ENCODE measurements around the gene BRSK1. TPM values are rescaled to one million over a fixed set of nuclear protein-coding genes. Genes with fewer than 3 reads are reported as not detected.
A peak's percentile ranks its signal among the peaks of the same experiment; 100 is the strongest.

The BRSK1 gene
- total RNA-seq, 1 donor from 2014 or later: 1.3 TPM

DNA sequence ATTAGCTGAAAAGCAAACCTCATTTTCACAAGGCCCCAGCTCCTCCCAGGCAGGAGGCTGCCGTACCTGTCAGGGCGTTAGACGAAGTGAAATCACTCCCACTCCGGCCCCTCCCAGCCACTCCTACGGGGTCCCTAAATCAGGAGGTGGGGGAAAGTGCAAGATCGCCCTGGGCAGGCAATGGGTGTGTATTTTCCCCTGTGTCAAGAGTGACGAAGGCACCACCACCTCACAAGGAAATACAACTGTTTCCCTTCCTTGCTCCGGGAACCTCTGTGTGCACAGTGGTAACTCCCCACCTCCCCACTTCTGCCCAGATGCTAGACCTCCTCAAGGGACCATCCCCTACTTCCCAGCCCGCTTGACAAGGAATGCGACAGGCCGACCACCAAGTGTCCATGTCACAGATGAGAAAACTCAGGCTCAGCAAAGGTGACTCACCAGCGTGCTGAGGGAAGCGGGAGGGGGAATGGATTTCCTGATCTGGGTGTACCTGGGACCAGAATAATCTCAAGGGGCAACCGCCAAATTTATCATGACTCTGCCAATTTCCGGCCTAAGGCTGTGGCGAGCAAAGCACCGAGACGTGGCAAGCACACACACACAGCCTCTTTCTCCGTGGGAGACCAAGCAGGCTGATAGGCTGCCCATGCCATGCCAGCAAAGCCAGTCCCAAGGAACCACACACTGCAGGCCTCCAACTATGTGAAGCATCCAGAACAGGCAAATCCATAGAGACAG is 32.3 kb upstream of the BRSK1 start:
- peaks cover 44% of the 10 kb centered on the region for H3K4me1 ChIP-seq

DNA sequence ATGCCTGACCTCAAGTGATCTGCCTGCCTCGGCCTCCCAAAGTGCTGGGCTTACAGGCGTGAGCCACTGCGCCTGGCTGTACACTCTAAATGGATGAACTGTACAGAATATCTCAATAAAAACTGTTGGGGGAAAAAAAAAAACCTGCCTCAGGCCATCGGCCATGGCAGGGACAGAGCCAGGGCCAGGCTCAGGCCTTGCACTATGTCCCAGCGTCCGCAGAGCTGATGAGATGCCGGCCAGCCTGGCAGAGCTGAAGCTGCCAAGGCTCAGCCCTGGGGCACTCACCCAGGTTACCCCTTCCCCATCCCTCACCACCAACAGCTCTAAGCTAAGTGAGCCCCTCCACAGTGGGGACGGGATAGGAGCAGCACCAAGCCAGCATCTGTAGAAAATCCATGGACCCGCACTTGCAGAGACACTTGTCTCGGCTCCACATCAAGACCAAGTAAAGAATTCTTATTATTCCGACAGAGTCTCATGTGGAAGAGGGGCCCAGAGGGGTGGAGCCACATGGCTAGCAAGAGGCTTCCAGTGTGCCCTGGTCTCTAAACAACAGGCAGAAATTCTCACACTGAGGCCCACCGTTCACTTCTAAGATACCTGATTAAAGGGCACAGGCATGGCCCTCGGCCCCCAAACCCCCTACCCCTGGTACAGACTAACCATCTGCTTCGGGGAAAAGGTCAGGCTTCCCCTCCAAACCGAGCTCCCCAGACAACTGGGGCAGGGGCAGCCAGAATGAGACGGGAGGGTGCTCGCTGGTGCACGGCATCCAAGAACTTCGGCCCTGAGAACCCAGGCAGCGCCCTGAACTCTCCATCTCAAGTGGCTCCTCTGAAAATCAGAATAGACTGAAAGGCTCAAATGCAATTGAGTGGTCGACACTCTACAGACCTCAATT is 30.8 kb upstream of the BRSK1 start:
- peak overlapping the region; percentile 69 for H3K27ac ChIP-seq
- no peak for DNase-seq
- no peak for ATAC-seq
- intact Hi-C loops (cut with DNase I): no loop called here
- H3K4me1 ChIP-seq: peaks cover 46% of the 10 kb centered on the region
- H3K4me3 ChIP-seq: no peak overlapping the region
- no peaks in the 10 kb centered on the region for H3K9me3 ChIP-seq
- H3K36me3 ChIP-seq: no peaks in the 10 kb centered on the region
- H3K27me3 ChIP-seq: no peaks in the 10 kb centered on the region
- TF ChIP-seq CTCF (IDR thresholded peaks at IDR 0.05): no peak

More for the DNA sequence above, 32.3 kb upstream of the BRSK1 start:
- H3K36me3 ChIP-seq: peaks cover 7% of the 10 kb centered on the region
- DNase-seq (no peak), ATAC-seq (no peak)
- H3K4me3 ChIP-seq: no peak overlapping the region
- no peak overlapping the region for H3K27ac ChIP-seq
- no peaks in the 10 kb centered on the region for H3K9me3 ChIP-seq
- TF ChIP-seq CTCF (IDR thresholded peaks at IDR 0.05): no peak
- intact Hi-C loops (cut with DNase I): no loop called here
- no peaks in the 10 kb centered on the region for H3K27me3 ChIP-seq

DNA sequence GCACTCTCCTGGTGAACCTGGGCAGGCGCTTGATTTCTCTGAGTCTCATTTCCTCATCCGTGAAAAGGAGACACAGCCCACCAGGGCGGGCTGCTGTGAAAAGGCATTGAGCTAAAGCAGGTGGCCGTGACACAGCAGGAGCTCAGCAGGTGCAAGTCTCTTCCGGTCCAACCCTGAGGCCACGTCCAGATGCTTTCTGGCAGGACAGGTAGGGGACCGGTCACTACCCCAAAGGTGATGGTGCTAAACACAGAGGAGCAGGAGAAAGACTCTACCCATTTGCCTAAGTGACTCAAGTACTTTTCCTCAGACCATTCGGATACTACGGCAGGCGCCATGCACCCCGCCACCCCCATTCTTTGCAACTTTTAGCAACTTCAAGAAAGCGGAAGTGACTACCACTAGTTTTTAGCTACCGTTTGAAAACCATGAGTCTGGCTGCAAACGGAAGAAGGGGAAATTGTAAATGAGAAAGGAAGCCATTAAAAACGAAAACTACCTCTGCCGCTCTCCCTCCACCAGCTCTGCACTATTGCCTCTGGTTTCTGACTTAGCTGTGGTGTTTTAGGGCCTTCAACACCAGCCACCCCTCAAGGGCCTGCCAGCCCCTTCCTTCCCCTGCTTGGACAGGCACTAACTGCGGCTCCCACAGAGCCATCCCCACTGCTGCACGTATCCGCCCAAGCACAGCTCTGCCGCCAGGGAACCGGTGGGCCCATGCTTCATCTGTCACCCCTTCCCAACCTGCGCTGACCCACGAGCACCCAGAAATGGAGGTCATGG is 29.8 kb upstream of the BRSK1 start:
- peak; percentile 58 for DNase-seq
- Histone ChIP-seq H3K4me3 (peak overlapping the region; percentile 47), H3K27ac (peak overlapping the region; percentile 69)

DNA sequence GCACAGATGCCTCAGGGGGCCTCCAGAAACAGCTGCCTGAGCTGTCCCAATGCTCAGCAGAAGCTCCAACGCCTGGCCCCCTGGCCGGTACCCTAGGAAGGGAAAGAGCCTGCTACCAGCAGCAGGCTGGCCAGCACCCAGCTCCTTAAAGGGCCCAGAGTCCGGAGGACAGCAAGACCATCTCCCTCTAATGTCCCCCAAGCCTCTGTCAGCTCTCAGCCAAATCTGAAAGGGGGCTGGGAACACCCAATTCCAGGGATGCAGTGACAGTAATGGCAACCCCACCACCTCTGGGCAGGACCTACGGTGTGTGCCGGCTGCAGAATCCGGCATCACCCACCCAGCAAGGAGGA is 29.2 kb upstream of the BRSK1 start:
- Histone ChIP-seq H3K4me1 (peaks cover 44% of the 10 kb centered on the region), H3K9me3 (no peaks in the 10 kb centered on the region), H3K27me3 (no peaks in the 10 kb centered on the region), H3K4me3 (peak overlapping the region; percentile 47), H3K27ac (peak overlapping the region; percentile 69), H3K36me3 (no peaks in the 10 kb centered on the region)
- TF ChIP-seq CTCF (IDR thresholded peaks at IDR 0.05): no peak
- ATAC-seq: no peak
- intact Hi-C loops (cut with DNase I): no loop called here
- DNase-seq: no peak

More for the DNA sequence above, 29.8 kb upstream of the BRSK1 start:
- no peak for ATAC-seq
- no peaks in the 10 kb centered on the region for H3K27me3 ChIP-seq
- intact Hi-C loops (cut with DNase I): no loop called here
- H3K9me3 ChIP-seq: no peaks in the 10 kb centered on the region
- TF ChIP-seq CTCF (IDR thresholded peaks at IDR 0.05): no peak
- peaks cover 43% of the 10 kb centered on the region for H3K4me1 ChIP-seq
- no peaks in the 10 kb centered on the region for H3K36me3 ChIP-seq

DNA sequence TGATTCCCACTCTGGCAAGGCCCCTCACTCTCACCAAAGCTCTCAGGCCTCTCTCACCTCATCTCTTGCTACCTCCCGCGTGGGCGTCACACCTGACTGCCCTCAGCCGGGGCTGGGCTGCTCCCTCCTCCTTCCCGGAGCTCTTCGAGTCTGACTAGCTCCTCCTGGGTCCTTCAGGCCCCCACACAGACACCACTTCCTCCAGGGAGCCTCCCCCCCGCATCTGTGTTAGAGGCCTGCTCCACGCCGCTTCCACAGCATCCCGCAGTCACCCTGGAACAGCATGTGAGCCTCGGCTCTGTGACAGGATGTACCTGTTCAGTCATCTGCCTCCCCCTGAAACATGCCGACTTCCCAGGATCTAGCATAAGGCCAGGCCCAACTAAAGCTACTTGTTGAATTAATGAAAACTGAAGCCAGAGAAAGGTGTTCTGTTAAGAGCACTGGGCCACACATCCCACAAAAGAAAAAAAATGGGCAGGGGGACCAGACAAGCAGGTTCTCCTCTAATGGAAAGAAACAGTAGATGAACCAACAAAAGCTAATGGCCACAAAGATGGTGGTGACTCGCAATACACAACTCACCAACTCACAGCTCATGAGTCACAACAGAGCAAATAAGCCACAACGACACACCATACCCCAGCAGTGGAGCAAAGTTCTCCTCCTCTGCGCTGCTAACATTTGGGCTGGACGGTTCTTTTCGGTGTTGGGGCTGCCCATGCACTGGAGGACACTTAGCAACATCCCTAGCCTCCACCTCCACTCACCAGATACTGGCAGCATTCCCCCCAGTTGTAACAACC is 28.0 kb upstream of the BRSK1 start:
- no peak for ATAC-seq
- Histone ChIP-seq H3K27me3 (no peaks in the 10 kb centered on the region), H3K27ac (peak overlapping the region; percentile 11), H3K36me3 (no peaks in the 10 kb centered on the region), H3K4me1 (peaks cover 47% of the 10 kb centered on the region), H3K4me3 (peak overlapping the region; percentile 47), H3K9me3 (no peaks in the 10 kb centered on the region)
- DNase-seq: no peak
- intact Hi-C loops (cut with DNase I): no loop called here
- no peak for TF ChIP-seq CTCF (IDR thresholded peaks at IDR 0.05)
